Activated CD8-positive, alpha-beta memory T cell treated with anti-CD3 and anti-CD28 coated beads for 24 hours (primary cell): ENCODE data around the gene UBE2G2.
A peak's percentile ranks its signal among the peaks of the same experiment; 100 is the strongest.

Source experiments
- DNase-seq: peaks from one replicate; pipeline ENCODE4 v3.0.0-alpha.2; 2020

The UBE2G2 gene

GRCh38 chr21:44801468-44802395, at the start of gene UBE2G2:
UBE2G2 (minus strand) TSS chr21:44801820; CDS start chr21:44801748, 72 bp downstream.
- DNase-seq, result peak; percentile 96

DNA sequence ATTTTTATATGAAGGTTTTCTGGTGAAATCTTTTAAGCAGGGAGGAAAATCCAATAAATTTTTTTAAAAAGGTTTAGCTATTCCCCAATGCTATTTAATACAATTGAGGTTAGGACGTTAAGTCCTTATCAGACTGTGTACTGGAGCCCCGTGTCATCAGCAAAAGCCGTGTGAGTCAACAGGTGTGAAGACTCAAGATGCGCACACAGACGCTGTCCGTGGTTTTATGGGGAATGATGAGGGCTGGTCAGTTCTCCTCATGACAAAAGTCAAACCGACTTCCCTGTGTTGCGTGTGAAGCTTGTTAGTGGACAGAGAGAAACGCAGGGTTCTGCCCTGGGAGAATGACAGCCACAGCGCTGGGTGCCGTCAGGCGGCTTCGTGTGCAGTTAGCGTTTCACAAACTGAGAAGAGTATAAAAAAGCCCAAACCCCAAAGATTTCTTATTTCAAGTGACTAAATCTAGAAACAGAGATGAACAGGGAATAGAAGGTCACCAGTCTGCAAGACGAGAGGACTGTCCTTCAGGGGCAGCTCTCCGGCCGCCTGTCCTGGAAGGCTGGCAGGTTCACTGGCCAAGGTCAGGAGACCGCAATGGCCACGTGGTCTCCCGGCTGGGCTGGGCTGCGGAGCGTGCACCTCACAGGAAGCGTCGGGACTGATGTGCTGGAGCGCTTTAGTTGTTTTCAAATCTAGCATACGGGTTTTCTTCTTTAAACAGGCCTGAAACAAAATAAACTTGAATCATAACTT, 49.5 kb upstream of the UBE2G2 start:
- no peak for DNase-seq

- no peak for DNase-seq
Observed at GRCh38 chr21:44850208-44850800, 48.7 kb upstream of the UBE2G2 start.

GRCh38 chr21:44849616-44850130, 48.1 kb upstream of the UBE2G2 start:
- no peak for DNase-seq

GRCh38 chr21:44848821-44849521, 47.4 kb upstream of the UBE2G2 start:
- DNase-seq, result no peak

- no peak for DNase-seq
Observed at GRCh38 chr21:44847261-44848056, 45.8 kb upstream of the UBE2G2 start.

- DNase-seq, result peak; percentile 73
Observed at GRCh38 chr21:44846485-44847260, 45.1 kb upstream of the UBE2G2 start.

GRCh38 chr21:44846224-44846484, 44.5 kb upstream of the UBE2G2 start:
- DNase-seq, result no peak

DNA sequence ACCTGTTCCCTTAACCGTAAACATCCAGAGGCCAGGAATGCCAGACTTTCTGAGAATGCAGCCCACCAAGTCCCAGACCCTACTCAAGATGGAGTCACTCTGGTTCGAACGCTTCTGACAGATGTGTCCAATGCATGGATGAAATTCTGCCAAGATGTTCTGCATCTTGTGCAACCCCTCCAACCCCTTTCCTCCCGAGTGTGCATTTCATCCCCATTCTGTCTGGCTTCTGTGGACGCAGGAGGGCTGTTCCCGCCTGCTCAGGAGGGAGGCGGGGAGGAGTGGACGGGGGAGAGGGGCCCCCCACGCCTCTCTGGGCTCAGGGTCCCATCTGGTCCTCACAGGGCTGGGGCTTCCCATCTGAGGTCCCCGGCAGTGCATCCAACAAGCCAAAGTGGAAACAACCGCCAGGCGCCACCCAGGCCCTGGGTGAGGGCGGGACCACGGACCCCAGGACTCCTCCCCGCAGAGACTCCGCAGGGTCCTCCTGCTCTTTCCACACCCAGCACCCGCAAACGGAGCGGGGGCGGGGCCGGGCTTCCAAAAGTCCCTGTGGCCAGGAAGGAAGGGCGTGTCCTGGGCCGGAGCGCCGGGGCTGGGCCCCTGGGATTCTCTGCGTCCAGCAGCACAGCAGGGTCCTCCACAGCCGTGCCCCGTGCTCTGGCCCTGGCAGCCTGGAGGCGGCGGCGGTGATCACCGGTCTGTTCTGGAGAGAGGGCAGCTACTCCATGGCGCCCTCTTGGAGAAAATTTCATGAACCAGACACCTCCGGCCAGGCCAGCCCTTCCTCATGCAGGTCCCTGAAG, 44.0 kb upstream of the UBE2G2 start:
- DNase-seq, result peak; percentile 83

DNA sequence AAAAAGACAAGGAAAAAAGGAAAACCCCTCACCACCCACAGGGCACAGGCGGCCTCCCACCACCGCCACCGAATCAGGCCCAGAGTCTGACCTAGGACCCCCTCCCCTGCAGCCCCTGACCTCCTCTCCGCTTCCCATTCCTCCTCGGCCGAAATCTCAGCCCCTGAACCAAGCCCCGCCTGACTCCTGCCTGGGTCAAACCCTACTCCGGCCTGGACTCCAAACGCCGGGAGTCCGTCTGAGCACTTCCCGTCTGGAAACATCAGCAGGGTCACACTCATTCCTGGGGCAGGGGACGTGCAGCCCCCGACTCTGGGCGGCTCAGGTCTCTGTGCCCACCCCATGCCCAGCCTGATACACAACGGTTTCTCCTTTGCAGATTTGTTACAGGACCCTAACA, 42.6 kb upstream of the UBE2G2 start:
- DNase-seq, result no peak

DNA sequence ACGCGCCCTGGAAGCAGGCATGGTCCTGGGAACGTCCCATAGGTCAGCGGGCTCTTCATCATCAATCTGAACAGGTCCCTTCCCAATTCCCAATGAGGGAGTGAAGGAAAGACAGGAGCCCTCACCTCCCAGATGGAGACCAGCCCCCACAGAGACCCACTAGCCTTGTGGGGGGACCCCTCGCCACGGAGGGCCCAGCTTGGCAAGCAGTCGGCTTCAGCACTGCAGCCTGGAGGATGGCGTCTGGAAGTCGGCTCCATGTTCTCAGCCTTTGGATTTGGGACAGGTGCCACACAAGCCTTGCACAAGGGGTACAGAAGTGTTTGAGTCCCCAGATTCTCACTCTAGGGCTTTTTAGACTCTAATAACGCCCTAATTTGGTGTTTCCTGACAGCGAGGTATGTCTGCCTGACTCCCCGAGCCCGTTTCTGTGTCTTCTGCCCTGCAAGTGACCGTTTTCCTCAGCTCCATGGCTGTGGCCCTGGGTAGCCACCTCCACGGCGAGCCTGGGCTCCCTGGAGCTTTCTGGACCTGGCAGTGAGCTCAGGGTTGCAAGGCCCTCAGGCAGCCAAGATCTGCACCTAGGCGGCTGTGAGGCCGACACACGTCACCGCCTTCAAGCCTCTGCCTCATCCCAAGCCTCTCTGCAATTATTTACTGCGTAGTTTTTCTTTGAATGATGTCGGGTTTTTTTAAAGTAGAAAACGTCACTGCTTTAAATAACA, 41.3 kb upstream of the UBE2G2 start:
- DNase-seq, result no peak

- no peak for DNase-seq
Observed at GRCh38 chr21:44842087-44842486, 40.5 kb upstream of the UBE2G2 start.

DNA sequence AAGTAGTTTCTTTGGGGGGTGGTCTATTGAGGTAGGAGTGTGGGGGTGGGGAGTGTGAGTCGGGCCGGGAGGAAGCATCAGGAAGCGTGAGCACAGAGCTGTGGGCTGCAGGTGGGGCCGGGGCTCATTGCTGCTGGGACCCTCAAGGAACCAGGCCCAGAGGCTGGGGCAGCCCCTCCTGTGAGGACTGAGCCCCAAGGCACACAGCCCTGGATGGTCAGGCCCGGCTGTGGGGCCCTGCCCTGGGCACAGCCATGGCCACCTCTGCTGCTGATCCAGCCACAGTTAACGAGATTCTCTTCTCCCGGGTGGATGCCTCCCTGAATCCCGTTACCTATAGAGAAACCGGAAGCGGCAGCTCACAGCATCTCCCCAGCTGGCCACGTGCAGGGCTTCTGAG, 39.2 kb upstream of the UBE2G2 start:
- no peak for DNase-seq

- DNase-seq, result no peak
Observed at GRCh38 chr21:44838951-44839350, 37.3 kb upstream of the UBE2G2 start.

- DNase-seq, result no peak
Observed at GRCh38 chr21:44838039-44838895, 36.6 kb upstream of the UBE2G2 start.

- no peak for DNase-seq
Observed at GRCh38 chr21:44837537-44837936, 35.9 kb upstream of the UBE2G2 start.

- no peak for DNase-seq
Observed at GRCh38 chr21:44836666-44837471, 35.2 kb upstream of the UBE2G2 start.

DNA sequence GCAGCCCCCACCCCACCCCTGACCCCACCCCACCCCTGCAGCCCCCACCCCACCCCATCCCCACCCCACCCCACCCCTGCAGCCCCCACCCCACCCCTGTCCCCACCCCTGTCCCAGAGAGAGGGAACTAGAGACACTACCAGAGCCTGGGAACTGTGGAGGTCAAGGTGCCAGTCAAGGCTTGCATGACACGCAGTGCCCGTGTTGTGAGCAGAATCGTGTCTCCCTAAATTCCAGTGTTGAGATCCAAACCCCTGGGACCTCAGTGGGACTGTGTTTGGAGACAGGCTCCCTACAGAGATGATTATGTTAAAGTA, 34.7 kb upstream of the UBE2G2 start:
- DNase-seq, result no peak
